HFFc6 (cell line): ENCODE data around the gene ZDHHC3. TPM values are rescaled to one million over a fixed set of nuclear protein-coding genes. Genes with fewer than 3 reads are reported as not detected.

Source experiments
- DNase-seq: peaks from one replicate; pipeline ENCODE4 v3.0.0-alpha.2; 2018
- H3K27ac Mint-ChIP-seq: 2 replicates; pipeline ENCODE4 v1.8.0; 2020; ENCODE audit warnings: mild to moderate bottlenecking, mixed read lengths
- H3K27me3 Mint-ChIP-seq: 2 replicates; pipeline ENCODE4 v1.8.0; 2021; ENCODE audit warnings: mild to moderate bottlenecking, moderate library complexity, mixed read lengths; ENCODE audit not compliant: insufficient read depth
- H3K36me3 Mint-ChIP-seq: 2 replicates; pipeline ENCODE4 v1.8.0; 2021; ENCODE audit warnings: low read depth, mixed read lengths
- H3K4me1 Mint-ChIP-seq: 2 replicates; pipeline ENCODE4 v1.8.0; 2020; ENCODE audit warnings: low read depth, mixed read lengths
- H3K4me3 Mint-ChIP-seq: 2 replicates; pipeline ENCODE4 v1.8.0; 2020; ENCODE audit warnings: mild to moderate bottlenecking, moderate library complexity, mixed read lengths
- H3K9me3 Mint-ChIP-seq: 2 replicates; pipeline ENCODE4 v1.8.0; 2020; ENCODE audit warnings: mild to moderate bottlenecking, mixed read lengths
- total RNA-seq, 6 experiments: library from RNA; stranded (reverse); fragmentation: NEBNext Ultra II Directional; extraction: Animal tissue kit (Norgen Biotek cat#: 25700); gene quantifications; 2 replicates in 1 of 6; 3 replicates in 5 of 6; pipeline ENCODE4 v1.2.3, GENCODE V29; 2021
- TF ChIP-seq, protein P1 (sequence below): fragments of 200-600 bp; sonication (generic); IDR thresholded peaks from 2 replicates; pipeline ENCODE4 v1.5.0; 2021; ENCODE audit warnings: antibody characterized with exemption, mild to moderate bottlenecking

The ZDHHC3 gene
- total RNA-seq, 6 experiments from 2014 or later, result 55.5 to 74.7 (median 64.4) TPM

DNA sequence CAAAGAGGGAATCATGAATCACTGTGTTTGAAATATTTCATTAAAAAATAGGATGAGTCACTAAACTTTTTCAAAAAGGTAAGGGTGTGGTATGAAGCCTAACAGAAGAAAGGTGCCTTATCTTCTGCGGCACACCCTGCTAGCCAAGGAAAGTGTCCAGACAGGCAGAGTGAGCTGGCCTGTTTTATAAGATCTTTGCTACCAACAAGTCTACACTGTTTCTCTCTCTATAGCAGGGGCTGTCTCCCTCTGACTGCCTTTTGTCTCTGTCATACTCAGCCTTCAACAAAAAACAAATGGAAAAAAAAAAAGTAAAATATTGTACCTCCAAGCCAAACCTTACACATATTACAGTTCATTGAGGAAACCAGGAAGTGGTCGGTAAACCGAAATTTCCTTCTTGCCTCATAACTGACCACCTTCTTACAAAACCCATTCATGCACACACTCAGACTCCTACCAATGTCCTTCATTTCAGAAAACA, 9.1 kb downstream of the ZDHHC3 start:
- DNase-seq, result no peak
- Mint-ChIP-seq H3K4me1 (peaks cover 38% of the 10 kb centered on the region), H3K27me3 (no peaks in the 10 kb centered on the region), H3K36me3 (no peaks in the 10 kb centered on the region), H3K4me3 (no peak overlapping the region), H3K27ac (no peak overlapping the region), H3K9me3 (no peaks in the 10 kb centered on the region)
- TF ChIP-seq, protein P1, sequence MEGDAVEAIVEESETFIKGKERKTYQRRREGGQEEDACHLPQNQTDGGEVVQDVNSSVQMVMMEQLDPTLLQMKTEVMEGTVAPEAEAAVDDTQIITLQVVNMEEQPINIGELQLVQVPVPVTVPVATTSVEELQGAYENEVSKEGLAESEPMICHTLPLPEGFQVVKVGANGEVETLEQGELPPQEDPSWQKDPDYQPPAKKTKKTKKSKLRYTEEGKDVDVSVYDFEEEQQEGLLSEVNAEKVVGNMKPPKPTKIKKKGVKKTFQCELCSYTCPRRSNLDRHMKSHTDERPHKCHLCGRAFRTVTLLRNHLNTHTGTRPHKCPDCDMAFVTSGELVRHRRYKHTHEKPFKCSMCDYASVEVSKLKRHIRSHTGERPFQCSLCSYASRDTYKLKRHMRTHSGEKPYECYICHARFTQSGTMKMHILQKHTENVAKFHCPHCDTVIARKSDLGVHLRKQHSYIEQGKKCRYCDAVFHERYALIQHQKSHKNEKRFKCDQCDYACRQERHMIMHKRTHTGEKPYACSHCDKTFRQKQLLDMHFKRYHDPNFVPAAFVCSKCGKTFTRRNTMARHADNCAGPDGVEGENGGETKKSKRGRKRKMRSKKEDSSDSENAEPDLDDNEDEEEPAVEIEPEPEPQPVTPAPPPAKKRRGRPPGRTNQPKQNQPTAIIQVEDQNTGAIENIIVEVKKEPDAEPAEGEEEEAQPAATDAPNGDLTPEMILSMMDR, result no peak

DNA sequence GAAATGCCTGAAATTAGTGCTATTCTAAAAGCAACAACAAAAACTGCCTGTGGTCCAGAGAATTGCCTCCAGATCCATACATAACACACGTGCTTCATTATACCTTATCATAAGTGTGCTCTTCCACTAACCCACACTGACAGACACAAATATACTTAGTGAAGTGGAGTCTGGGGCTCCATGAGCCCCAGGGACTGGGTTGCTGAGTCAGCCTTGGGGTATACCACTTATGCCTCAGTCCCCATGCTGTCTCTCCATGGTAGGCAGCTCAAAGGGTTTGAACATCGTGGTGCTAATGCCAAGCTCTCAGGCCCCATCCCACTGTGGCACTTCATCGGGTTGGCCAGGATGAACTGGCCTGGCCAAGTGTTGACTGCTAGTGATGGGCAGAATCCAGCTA, 10.8 kb downstream of the ZDHHC3 start:
- Mint-ChIP-seq H3K27ac (no peak overlapping the region), H3K4me1 (peaks cover 38% of the 10 kb centered on the region), H3K36me3 (no peaks in the 10 kb centered on the region), H3K4me3 (no peak overlapping the region), H3K9me3 (no peaks in the 10 kb centered on the region), H3K27me3 (no peaks in the 10 kb centered on the region)
- TF ChIP-seq, protein P1, result no peak
- no peak for DNase-seq

DNA sequence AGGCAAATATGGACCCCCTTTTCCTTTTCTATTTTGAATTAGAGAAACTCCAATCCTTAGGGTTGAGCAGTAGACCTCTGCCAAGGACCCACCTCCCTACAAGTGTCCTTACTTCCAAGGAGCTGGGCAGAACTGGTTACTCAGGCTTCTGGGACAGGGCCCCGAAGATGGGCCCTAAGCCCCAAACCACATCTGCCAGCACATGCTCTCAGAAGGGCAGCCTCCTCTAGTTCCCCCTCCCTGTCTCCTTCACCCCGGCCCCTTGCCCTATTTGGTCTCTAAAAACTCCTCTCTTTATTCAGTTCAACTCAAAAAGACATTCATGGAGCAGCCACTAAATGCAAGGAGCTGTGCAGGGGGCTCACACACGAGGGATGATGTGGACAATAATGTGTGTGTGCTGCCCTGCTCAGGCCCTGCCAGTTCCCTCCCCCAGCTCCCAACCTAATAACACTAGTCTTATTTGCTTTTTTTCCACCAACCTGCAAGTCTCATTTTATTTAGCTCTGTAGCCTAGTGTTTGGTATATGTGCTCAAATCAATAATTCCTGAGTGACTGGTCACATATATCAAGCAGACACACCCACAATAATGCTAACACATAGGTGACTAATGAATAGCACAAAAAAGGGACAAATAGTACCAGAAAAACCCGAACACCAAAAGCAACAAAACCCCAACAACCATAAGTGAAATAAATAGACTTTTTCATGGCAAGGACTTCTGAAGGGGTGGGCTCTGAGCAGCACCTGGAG, 12.2 kb downstream of the ZDHHC3 start:
- Mint-ChIP-seq H3K27ac (peak overlapping the region; percentile 15; the same call in 1 of the 2 replicates), H3K36me3 (no peaks in the 10 kb centered on the region), H3K9me3 (no peaks in the 10 kb centered on the region), H3K4me1 (peaks cover 38% of the 10 kb centered on the region), H3K27me3 (no peaks in the 10 kb centered on the region), H3K4me3 (no peak overlapping the region)
- no peak for DNase-seq
- TF ChIP-seq, protein P1, result no peak

DNA sequence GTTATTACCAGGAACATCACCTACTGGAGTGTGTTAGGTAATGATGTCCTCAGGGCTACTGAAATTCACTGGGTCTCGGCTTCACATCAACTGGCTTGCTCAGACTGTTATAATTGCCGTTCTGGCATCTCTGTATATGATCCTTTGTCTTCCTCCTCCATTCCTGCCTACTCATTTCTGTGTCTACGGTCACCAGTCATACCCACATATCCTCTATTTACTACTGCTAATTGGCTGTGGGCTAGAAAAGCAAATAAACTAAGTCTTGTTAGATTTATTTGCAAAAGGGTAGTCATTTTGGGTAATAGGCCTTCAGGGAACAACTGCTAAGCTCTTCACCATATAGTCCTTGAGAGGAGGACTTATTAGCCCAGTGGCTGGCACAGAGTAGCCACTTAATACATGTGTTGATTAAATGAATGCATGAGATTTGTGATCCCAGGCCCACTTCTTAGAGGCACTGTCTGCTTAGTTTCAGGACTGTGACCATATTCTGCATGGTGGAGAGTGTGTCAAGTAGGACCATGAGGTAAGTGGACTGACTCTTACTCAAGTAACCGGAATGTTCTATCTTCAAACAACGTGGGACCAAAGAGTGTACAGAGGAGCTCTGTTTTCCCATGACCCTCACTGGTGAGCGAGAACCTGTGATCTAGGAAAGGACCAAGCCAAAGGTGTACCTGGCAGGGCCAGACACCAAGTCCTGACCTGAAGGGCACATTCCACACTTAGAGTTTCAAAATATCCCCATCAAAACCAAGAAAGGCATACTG, 13.2 kb downstream of the ZDHHC3 start:
- Mint-ChIP-seq H3K4me3 (no peak overlapping the region), H3K27ac (peak overlapping the region; percentile 19; the same call in 1 of the 2 replicates), H3K27me3 (no peaks in the 10 kb centered on the region), H3K36me3 (peaks cover 4% of the 10 kb centered on the region; the same call in 1 of the 2 replicates), H3K4me1 (peaks cover 38% of the 10 kb centered on the region), H3K9me3 (no peaks in the 10 kb centered on the region)
- TF ChIP-seq, protein P1, result no peak
- peak; percentile 47 for DNase-seq

DNA sequence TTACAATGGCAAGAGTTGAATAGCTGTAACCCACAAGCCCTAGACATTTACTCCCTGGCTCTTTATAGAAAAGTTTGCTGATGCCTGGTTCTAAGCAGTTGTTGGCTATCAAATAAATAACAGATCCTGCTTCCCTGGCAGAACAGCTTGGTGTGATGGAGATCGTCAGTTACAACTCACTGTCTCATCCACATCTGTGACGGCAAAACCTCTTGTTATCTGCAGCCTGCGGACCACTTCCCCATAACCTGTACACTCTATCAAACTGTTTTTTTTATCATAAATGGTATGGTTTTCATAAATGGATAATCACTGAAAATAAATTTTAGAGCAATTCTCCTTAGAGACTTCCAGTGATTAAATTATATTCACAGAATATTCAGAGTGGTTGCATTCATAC, 14.1 kb downstream of the ZDHHC3 start:
- no peak overlapping the region for H3K4me3 Mint-ChIP-seq
- peaks cover 33% of the 10 kb centered on the region for H3K4me1 Mint-ChIP-seq
- no peak overlapping the region for H3K27ac Mint-ChIP-seq
- peaks cover 12% of the 10 kb centered on the region; the same call in 1 of the 2 replicates for H3K36me3 Mint-ChIP-seq
- H3K27me3 Mint-ChIP-seq, result no peaks in the 10 kb centered on the region
- no peaks in the 10 kb centered on the region for H3K9me3 Mint-ChIP-seq
- TF ChIP-seq, protein P1, result no peak
- no peak for DNase-seq
